Nasal cavity respiratory epithelium epithelial cell of viscerocranial mucosa (primary cell): ENCODE data around the gene KIAA0586. TPM values are rescaled to one million over a fixed set of nuclear protein-coding genes. Genes with fewer than 3 reads are reported as not detected.

Experiments used
- total RNA-seq: library from RNA; depleted of rRNA; stranded (reverse); fragments of >200 nt; gene quantifications from 2 replicates; pipeline ENCODE4 v1.2.3, GENCODE V29; 2014

Gene KIAA0586
- 15.4 and 23.1 TPM in 2 replicates for total RNA-seq

GRCh38 chr14:58427281-58428117 lies at the start of gene KIAA0586, which contains the start of gene TIMM9:
KIAA0586 (plus strand) TSS chr14:58427719; CDS start chr14:58428265, 546 bp downstream.
TIMM9 (minus strand) TSS chr14:58427531; CDS start chr14:58411945, 15,586 bp downstream.

GRCh38 chr14:58395812-58396788 lies 31.4 kb upstream of the KIAA0586 start, which contains the start of gene TOMM20L:
TOMM20L (plus strand) TSS chr14:58395930; CDS start chr14:58395958, 28 bp downstream.

Other genes with a start within 250 kb of the KIAA0586 start
- 41.4 and 44.4 TPM in 2 replicates for gene ACTR10, start 227.6 kb upstream of the KIAA0586 start, total RNA-seq
- gene PSMA3, start 182.9 kb upstream of the KIAA0586 start, total RNA-seq = 143 and 177 TPM in 2 replicates
- 3.8 and 9.5 TPM in 2 replicates for gene ARID4A, start 129.2 kb upstream of the KIAA0586 start, total RNA-seq
- not detected in 2 replicates for gene TOMM20L, start 31.8 kb upstream of the KIAA0586 start, total RNA-seq
- 30.1 and 32.9 TPM in 2 replicates for gene TIMM9, start 188 bp upstream of the KIAA0586 start, total RNA-seq
- gene DACT1, start 210.2 kb downstream of the KIAA0586 start, total RNA-seq = 1.4 and 2.6 TPM in 2 replicates